OCI-M2 (cell line): ENCODE measurements around the gene SCO2.
"Not testable (repeated sequence)": the region's sequence is repeated elsewhere in the genome, so short reads cannot be mapped to it uniquely, and the experiment has no call there.

Experiments
- DNase-seq: peaks from one replicate; lab custom pipeline; 2025; ENCODE audit not compliant: unreplicated experiment; lab: John Stamatoyannopoulos, UW

SCO2 gene

GRCh38 chr22:50551160-50551752 lies 25.9 kb upstream of the SCO2 start:
- no peak for DNase-seq

- DNase-seq, result no peak
Observed at GRCh38 chr22:50550395-50550794, 25.0 kb upstream of the SCO2 start.

- no peak for DNase-seq
Observed at GRCh38 chr22:50548921-50549790, 23.8 kb upstream of the SCO2 start.

- DNase-seq, result no peak
Observed at GRCh38 chr22:50548040-50548920, 22.9 kb upstream of the SCO2 start.

GRCh38 chr22:50547263-50547985 lies 22.0 kb upstream of the SCO2 start:
- DNase-seq, result no peak

- DNase-seq, result no peak
Observed at GRCh38 chr22:50546326-50547262, 21.2 kb upstream of the SCO2 start.

- no peak for DNase-seq
Observed at GRCh38 chr22:50545522-50546325, 20.3 kb upstream of the SCO2 start, which contains the start of gene KLHDC7B. Gene KLHDC7B (plus strand): TSS chr22:50545899. CDS start chr22:50546244, 345 bp downstream.

- DNase-seq, result no peak
Observed at GRCh38 chr22:50544746-50545253, 19.4 kb upstream of the SCO2 start.

DNA sequence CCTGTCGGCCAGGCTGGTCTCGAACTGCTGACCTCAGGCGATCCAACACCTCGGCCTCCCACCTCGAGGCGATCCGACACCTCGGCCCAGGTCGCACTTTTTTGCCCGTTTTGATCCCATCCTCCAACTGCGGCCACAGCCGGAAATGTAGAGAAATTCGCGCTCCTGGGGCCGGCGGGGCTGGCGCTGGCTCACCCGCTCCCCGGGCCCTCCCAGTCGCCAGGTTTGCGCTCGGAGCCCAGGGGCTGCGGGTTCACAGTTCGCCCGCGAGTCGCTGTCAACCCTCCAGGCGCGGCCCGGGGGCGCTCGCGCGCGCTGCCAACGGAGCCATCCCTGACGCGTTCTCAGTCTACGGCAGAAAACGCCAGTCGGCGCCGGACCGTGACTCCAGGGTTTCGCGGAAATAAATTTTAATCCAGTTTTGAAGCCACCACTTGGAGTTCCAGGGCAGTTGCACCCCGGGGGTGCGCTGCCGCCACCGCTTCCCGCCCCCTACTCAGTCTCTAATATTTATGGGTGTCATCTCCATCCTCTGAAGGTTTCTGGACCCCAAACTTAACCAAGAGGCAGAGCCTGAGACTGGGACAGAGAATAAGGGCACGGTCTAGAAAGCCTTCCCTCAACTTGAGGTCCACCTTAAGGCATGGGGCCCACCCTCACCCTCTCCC lies 18.8 kb upstream of the SCO2 start:
- DNase-seq, result no peak

GRCh38 chr22:50542416-50542927 lies 17.1 kb upstream of the SCO2 start:
- no peak for DNase-seq

- not testable (repeated sequence) for DNase-seq
Observed at GRCh38 chr22:50541667-50542026, 16.2 kb upstream of the SCO2 start.

- DNase-seq, result no peak
Observed at GRCh38 chr22:50540381-50540780, 15.0 kb upstream of the SCO2 start.

DNA sequence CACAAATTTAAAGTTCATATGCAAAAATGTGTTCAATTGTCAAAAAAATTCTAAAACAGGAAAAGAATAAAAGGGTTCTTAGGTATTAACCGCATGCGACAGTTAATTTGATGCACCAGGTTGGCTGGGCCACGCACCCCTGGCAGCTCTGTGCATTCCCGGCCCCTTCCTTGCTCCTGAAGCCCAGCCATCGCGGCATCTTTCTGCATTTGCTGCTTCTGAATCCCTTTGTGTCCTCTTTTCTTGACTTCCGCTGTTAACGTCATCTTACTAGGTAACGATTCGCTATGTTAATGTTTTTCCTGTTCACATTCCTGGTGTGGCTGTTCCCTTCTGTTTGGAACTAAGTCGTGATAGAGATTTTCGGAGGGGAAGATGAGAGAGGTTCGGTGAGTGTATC lies 12.4 kb upstream of the SCO2 start:
- DNase-seq, result no peak

DNA sequence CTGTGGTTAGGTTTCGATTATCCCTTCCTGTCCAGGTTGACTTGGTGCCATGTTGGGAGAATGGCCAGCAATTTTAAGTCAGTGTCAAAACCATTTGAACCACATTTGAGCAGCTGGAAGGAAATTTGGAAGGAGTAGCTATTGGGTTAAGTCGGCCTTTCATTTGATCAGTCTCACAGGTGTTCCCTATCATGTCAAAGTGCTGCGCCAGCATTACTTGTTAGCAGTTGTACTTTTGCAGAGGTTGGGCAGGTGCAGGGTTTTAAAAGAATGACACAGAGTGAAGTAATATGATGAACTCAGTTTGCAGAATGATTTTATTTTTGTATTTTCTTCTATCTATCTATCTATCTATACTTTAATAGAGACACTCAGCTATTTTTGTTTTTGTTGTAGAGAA lies 10.8 kb upstream of the SCO2 start:
- no peak for DNase-seq

DNA sequence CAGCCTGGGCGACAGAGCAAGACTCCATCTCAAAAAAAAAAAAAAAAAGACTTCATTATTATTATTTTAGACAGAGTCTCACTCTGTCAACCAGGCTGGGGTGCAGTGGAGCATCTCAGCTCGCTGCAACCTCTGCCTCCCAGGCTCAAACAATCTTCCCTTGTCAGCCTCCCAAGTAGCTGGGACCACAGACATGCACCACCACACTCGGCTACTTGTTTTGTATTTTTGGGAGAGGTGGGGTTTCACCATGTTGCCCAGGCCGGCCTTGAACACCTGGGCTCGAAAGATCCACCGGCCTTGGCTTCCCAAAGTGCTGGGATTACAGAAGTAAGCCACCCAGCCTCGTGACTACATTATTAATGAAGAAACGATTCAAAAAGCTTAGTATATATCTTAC lies 9.7 kb upstream of the SCO2 start:
- DNase-seq, result no peak

- DNase-seq, result not testable (repeated sequence)
Observed at GRCh38 chr22:50533856-50534711, 8.7 kb upstream of the SCO2 start.
